GM21360 (cell line): ENCODE data around the gene EIF1B.
A peak's percentile ranks its signal among the peaks of the same experiment; 100 is the strongest.

Experiments
- ATAC-seq: cut with Tn5 transposase; IDR thresholded peaks from one replicate; pipeline ENCODE4 v1.9.1; 2021; ENCODE audit warnings: mild to moderate bottlenecking, moderate library complexity; ENCODE audit not compliant: unreplicated experiment

Gene EIF1B

GRCh38 chr3:40308725-40309417, 636 bp upstream of the EIF1B start:
- ATAC-seq: peak; percentile 2

DNA sequence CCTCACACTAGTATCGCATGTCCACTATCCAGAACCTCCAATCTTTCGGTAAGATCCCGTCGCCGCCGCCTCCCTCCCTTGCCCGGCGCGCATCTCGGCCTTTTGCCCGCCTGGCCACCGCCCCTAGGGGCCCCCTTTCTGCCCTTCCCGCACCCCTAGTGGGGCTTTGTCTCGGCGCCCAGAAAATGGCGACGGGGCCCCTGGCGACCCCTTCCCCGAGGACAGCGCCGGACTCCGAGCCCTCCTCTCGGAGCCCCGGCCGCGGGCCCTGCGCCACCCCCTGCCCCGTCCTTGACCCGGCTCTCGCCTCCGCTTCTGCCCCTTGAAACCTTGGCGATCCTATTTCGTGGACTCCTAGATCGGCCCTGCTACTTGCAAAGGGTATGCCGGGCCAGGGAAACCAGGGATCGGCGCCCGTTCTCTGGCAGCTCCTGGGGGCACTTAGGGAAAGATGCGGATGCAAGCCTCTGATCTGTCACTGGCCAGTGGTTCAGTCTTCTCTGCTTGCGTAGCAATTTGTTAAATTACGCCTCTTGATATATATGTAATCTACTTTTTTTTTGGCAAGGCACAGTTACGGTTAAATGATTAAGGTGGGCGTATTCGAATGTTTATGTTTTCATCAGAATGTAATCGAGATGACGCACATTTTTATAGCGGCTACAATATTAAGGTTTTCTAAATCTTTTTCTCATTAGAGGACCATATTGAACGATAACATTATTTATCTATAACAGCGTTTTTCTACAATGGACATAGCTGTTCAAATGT, 603 bp downstream of the EIF1B start:
- peak; percentile 28 for ATAC-seq

GRCh38 chr3:40310705-40311104, 1.2 kb downstream of the EIF1B start:
- ATAC-seq: no peak

DNA sequence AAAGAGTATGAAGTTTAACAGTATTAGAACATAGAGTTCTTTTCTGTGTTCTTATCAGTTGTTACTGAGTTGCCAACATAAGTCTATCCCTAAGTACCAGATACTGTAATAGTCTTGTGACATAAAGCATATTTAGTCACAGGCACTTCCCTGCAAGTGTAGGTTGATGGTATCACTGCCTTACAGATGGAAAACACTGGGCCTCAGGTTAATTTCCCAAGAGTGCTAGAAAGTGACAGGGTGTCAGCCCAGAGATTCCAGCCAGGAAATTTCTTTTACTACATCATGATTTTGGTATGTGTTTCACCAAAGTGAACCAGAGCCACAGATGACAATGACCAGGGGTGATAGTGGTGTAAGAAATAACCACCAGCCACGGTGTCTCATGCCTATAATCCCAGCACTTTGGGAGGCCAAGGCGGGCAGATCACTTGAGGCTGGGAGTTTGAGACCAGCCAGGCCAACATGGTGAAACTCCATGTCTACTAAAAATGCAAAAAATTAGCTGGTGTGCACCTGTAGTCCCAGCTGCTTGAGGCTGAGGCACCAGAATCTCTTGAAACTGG, 3.2 kb downstream of the EIF1B start:
- no peak for ATAC-seq

DNA sequence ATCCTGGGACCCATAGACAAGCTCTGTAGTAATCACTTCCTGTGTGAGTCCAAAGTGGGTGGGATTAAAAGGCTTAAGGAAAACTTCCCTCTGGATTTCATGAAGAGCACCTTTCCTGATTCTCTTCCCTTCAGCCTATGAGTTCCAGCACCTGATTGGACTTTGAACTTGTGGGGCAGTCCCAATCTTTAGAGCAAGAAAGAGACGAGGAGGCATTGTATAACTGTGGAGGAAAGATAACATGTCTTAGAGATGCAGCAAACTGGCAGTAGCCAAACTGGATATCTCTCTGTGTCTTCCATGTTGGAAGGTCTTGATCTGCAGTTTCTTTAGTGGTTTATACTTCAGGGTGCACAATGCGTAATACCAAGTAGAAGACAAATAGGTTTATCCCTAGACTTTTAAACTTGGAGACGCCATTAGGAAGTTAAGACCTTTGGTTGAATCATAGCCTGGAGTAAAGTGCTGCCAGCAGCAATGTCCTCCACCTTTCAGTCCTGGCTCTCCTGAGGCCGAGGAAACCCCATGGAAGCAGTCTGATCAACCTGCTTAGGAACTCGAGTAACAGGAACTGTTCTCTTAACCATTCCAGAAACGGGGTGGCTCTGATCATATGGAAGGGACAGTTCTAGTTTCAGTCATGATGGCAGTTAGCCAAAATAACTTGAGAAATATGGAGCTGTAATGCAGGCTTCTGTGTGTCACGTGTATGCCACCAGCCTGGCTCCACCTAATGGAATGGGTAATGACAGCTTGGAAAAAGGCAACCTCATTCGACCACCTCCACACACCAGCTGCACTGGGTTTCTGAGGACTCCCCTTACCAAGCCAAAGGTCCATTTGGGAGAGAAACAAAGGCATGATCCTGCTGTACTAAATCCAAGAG, 4.7 kb downstream of the EIF1B start:
- no peak for ATAC-seq

DNA sequence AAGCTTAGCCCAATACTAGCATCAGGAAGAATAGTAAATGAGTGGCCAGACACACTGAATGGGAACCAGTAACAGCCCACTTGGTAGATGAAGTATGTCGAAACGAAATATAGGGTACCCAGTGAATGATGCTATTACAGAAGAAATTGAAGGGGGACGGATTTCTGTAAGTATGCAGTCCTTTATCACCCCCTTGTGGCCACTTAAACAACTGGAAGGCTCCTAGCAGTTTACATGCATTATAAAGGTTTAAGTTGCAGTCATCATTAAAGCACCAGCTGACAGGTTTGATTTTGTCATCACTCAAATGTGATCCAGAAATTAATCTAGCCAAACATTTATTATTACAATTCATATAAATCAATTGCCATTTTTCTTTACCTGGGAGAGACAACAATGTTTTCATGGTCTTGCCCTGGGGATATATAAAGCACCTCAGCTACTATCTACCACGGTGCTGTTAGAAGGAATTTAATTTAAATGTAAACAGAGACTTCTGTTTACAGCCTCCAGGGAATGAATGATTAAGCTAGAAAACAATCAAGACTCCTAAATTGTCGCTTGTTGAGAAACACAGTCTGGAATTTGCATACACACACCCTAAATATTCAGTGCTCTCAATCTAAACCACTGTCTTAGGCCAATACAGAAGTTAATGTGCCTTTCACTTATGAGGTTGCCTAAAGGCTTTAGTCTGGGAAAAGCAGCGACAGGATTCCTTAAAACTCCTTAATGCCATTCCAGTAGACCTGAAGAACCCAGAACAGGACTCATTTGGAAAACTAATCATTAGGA, 7.8 kb downstream of the EIF1B start:
- peak; percentile 73 for ATAC-seq

DNA sequence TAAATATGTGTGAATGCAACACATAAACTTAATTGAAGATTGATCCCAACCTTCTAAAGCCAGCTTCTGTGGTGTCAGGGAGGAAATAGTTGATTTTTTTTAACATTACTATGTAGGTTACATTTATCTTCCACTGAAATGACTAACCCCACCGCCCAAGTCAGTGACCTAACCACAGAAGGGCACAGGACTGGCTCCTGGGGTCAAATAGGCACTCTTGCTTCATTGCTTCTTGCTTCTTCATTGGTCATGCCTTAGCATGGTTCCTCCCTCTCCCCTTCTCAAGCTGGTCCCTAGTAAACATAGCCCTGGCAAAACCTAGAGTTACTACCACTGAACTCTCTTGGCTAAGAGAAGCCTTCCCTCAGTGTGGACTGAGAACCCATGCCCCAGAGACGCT, 12.3 kb downstream of the EIF1B start:
- no peak for ATAC-seq

DNA sequence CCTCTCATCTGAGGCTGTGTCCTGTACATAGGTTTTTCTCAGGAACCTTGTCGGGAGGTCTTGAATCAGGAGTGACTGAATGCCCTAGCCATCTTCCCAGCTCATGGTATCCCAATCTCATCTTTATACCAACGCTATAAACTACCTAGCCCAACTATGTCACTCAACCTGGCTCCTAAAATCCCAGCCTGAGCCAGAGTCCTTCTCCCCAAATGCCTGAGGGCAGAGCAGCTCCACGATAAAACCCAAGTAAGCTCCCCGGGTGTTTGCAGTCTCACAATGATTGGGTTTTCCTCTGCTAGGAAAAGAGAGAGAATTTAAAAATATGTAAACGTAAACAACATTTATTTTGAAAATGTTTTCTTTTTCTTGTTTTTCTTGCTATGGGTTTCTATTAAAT, 14.4 kb downstream of the EIF1B start:
- ATAC-seq: no peak

DNA sequence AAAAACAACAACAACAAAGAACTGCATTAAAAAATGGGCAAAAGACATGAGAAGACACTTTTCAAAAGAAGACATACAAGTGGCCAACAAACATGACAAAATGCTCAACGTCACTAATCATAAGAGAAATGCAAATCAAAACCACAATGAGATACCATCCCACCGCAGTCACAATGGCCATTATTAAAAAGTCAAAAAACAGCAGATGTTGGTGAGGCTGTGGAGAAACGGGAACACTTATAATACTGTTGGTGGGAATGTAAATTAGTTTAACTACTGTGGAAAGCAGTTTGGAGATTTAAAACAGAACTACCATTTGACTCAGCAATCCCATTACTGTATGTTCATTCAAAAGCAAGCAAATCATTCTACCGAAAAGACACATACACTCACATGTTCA, 15.1 kb downstream of the EIF1B start:
- ATAC-seq: no peak

GRCh38 chr3:40325465-40325864, 16.0 kb downstream of the EIF1B start:
- ATAC-seq: no peak

DNA sequence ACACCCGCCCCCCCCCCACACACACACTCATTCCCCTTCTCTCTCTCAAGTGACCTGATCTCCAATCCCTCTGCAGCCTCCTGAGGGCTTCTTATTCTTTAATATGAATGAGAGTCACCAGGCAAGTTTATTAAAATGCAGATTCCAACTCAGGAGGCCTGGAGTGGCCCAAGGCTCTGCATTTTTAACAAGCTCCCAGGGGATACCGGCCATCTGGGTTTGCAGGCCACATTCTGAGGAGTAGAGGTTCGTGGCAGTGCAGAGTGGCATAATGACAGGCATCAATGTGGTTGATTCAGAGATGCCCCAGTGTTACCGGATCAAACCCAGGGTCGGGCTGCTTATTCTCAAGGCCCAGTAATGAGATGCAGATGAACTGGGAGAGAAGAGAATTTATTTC, 18.9 kb downstream of the EIF1B start:
- no peak for ATAC-seq

GRCh38 chr3:40329071-40329470, 19.6 kb downstream of the EIF1B start:
- no peak for ATAC-seq

- no peak for ATAC-seq
Measured at GRCh38 chr3:40332684-40333083, 23.2 kb downstream of the EIF1B start.

GRCh38 chr3:40333416-40333815, 23.9 kb downstream of the EIF1B start:
- ATAC-seq: no peak

- ATAC-seq: no peak
Measured at GRCh38 chr3:40333852-40334251, 24.3 kb downstream of the EIF1B start.

GRCh38 chr3:40336101-40336500, 26.6 kb downstream of the EIF1B start:
- no peak for ATAC-seq

- ATAC-seq: no peak
Measured at GRCh38 chr3:40336511-40337135, 27.1 kb downstream of the EIF1B start.

DNA sequence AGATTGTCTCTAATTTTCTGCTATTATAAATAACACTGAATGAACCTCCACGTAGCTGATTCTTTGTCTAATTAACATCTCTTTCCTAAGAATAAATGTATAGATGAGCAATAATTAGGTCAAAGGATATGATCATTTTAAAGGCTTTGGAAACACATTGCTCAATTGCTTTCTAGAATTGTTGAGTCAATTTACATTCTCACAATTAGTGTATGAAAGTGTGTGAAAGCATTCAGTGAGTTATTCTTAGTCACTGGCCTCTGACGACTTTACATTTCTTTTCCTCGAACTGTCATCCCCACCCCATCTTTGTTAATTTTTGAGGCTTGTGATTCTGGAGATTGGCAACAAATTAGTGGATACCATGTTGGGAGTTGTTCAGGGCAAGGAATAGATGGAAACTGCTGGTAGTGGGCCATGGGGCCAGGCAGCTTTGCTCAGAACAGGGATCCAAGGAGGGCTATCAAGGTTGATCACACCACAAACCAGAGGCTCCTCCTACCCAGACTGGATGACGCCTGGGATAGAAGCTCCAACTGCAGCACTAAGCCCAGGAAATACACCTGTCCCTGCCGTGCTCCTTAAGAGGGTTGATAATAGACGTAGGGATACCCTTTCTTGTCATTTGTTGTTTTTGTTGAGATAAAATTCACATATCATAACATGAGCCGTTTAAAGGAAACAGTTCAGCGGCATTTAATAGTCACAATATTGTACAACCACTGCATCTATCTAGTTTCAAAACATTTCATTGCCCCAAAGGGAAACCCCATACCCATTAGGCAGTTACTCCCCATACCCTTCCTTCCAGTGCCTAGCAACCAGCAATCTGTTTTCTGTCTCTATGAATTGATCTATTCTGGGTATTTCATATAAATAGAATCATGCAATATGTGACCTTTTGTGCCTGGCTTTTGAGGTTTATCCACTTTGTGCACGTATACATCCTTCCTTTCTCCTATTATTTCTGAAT, 27.9 kb downstream of the EIF1B start:
- ATAC-seq: peak; percentile 82

DNA sequence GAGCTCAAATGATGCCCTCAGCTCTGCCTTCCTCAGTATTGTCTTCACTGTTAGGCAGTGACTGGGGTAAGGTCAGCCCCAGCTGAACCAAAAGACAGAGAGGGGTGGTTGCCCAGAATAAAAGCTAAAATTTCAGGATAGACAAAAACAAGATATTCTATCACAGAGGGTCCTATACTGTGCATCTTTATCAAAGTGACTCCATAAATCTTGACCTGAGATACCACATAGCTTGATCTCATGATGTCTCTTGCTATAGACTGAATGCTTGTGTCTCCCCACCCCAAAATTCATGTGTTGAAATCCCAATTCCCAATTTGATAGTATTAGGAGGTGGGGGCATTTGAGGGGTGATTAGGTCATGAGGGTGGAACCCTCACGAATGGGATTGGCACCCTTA, 30.4 kb downstream of the EIF1B start:
- no peak for ATAC-seq
